ENCODE data around the gene AP3S2. TPM values are rescaled to one million over a fixed set of nuclear protein-coding genes. Genes with fewer than 3 reads are reported as not detected.
A peak's percentile ranks its signal among the peaks of the same experiment; 100 is the strongest.

The AP3S2 gene
- polyA plus RNA-seq, 3 donors: 30.8 to 41.2 (median 32.4) TPM

DNA sequence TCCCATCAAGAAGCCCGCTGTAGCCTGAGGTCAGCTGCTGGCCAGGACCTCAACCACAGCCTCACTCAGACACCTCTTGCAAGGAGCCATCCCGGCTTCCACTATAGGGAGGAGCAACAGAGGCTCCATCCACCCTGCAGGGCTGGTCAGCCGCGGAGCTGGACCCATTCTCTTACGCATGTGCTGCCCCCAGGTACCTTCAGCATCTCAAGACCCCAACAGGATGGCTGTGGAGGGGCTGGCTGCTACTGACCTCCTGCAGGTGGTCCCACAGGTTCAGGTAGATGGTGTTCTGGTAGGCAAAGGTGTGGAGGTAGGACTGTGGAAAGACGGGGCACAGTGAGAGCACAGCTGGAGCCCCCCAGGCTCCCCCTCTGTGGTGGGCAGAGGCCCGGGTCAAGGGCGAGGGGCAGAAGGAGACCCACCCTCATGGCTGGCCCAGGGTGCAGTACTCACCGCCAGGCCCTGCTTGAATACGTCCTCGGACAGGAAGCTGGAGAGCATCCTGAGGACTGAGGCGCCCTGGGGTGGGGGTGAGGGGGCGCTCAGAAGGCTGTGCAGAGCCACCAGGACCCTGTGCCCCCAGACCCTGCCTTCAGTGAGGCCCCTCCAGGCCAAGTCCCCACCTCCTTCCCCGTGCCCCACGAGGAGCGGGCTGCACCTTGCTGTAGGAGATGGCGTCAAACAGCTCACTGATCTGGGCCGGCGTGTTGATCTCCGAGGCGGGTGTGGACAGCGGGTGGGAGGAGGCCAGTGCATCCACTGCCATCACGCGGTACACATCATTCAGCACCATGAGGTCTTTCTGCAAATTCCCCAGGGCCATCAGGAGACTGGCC is 90.6 kb downstream of the AP3S2 start:
- Mint-ChIP-seq H3K9me3 (peaks cover 0 to 6% (median 1%) of the 10 kb centered on the region in 7 donors), H3K4me1 (peaks cover 49% of the 10 kb centered on the region), H3K36me3 (peaks cover 95 to 100% of the 10 kb centered on the region in 2 donors), H3K27me3 (ENCODE audit: low read depth in 3 of 3) (peaks cover 1 to 6% (median 3%) of the 10 kb centered on the region in 3 donors), H3K4me3 (no peak overlapping the region), H3K27ac (peak overlapping the region in 3 of 7 donors; percentile 19 to 70 (median 26))
- WGBS (ENCODE audit: insufficient coverage): 91% methylated on average over 17 of the region's 24 CpGs
- H3K4me1 ChIP-seq (ENCODE audit: control insufficient read depth in 1 of 2, insufficient read depth in 2 of 2, low read length in 2 of 2): peaks cover 15 to 22% of the 10 kb centered on the region in 2 donors
- no peak overlapping the region for H3K27ac ChIP-seq (ENCODE audit: low read depth in 1 of 2, low read length in 2 of 2)
- H3K79me2 ChIP-seq (ENCODE audit: insufficient read depth, low read length): peaks cover 25% of the 10 kb centered on the region
- intact Hi-C loops (cut with micrococcal nuclease): no loop called here
- H2AFZ ChIP-seq (ENCODE audit: insufficient read depth, low read depth, low read length, poor library complexity, severe bottlenecking): no peak overlapping the region
- H3K27me3 ChIP-seq (ENCODE audit: control insufficient read depth in 2 of 2, insufficient read depth in 2 of 2, low read length in 2 of 2): no peaks in the 10 kb centered on the region
- no peak overlapping the region for H3K9ac ChIP-seq (ENCODE audit: insufficient read depth, low read length, poor library complexity, severe bottlenecking)
- TF ChIP-seq CTCF (IDR thresholded peaks at IDR 0.05): no peak
- no peak overlapping the region for H3K4me2 ChIP-seq (replicated peaks; ENCODE audit: extremely low read depth, low read length, poor library complexity, severe bottlenecking)
- DNase-seq: no peak
- peaks cover 86 to 99% of the 10 kb centered on the region in 2 donors for H3K36me3 ChIP-seq (replicated peaks in 1 of 2; ENCODE audit: control insufficient read depth in 1 of 2, insufficient read depth in 2 of 2, low read length in 2 of 2)
- H3K9me3 ChIP-seq (replicated peaks in 1 of 2; ENCODE audit: control insufficient read depth in 1 of 2, insufficient read depth in 1 of 2, low read length in 2 of 2): no peaks in the 10 kb centered on the region
- no peak overlapping the region for H3K4me3 ChIP-seq (replicated peaks in 1 of 3; ENCODE audit: low read depth in 2 of 3, low read length in 3 of 3)
- H4K20me1 ChIP-seq (ENCODE audit: insufficient read depth, low read length): peaks cover 100% of the 10 kb centered on the region

DNA sequence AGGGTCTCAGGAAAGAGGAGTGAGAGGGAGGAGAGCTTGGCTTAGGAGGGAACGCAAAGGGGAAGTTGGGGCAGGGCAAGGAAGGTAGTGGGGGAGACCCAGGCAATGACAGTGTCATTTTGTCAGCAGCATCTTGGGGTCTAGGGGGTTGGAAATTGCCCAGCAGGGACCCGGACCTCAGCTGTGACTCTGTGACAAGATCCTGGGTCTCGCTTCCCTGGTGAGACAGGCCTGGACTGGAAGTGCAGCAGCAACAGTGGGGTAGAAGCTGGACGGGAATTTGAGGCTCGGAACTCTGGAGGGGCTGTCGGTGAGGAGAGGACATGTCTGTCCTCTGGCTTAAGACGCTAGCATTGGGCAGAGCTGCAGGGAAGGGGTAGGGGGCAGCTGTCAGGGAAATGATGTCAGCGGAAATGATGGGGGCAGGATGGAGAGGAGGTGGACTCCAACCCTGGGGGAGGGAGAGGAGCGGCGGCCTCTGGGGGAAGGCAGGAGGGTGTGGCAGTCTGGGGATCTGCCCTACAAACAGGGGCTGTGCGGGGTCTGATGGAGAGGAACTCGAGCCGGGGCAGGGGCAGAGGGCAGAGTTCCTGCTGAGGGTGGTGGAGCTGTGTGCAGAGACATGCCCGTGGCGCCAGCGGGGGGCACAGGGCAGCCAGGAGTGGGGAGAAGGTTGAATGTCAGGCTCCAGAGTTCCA is 91.4 kb downstream of the AP3S2 start:
- H3K27ac ChIP-seq (ENCODE audit: low read depth in 1 of 2, low read length in 2 of 2): no peak overlapping the region
- peak overlapping the region in 1 of 2 donors; percentile 37 for H3K4me3 Mint-ChIP-seq
- no peak for DNase-seq
- H3K79me2 ChIP-seq (ENCODE audit: insufficient read depth, low read length): peaks cover 17% of the 10 kb centered on the region
- no peak for TF ChIP-seq CTCF (IDR thresholded peaks at IDR 0.05)
- no peak overlapping the region for H2AFZ ChIP-seq (ENCODE audit: insufficient read depth, low read depth, low read length, poor library complexity, severe bottlenecking)
- no peak overlapping the region for H3K4me3 ChIP-seq (replicated peaks in 1 of 3; ENCODE audit: low read depth in 2 of 3, low read length in 3 of 3)
- no peak overlapping the region for H3K9ac ChIP-seq (ENCODE audit: insufficient read depth, low read length, poor library complexity, severe bottlenecking)
- peaks cover 42% of the 10 kb centered on the region for H3K4me1 Mint-ChIP-seq
- H3K27ac Mint-ChIP-seq: peak overlapping the region; percentile 15 to 81 (median 44)
- peaks cover 0 to 6% (median 1%) of the 10 kb centered on the region in 7 donors for H3K9me3 Mint-ChIP-seq
- peaks cover 95 to 100% of the 10 kb centered on the region in 2 donors for H3K36me3 Mint-ChIP-seq
- peaks cover 15 to 22% of the 10 kb centered on the region in 2 donors for H3K4me1 ChIP-seq (ENCODE audit: control insufficient read depth in 1 of 2, insufficient read depth in 2 of 2, low read length in 2 of 2)
- 68% methylated on average over 15 of the region's 16 CpGs for WGBS (ENCODE audit: insufficient coverage)
- H3K9me3 ChIP-seq (replicated peaks in 1 of 2; ENCODE audit: control insufficient read depth in 1 of 2, insufficient read depth in 1 of 2, low read length in 2 of 2): no peaks in the 10 kb centered on the region
- intact Hi-C loops (cut with micrococcal nuclease): no loop called here
- peaks cover 90 to 100% of the 10 kb centered on the region in 2 donors for H3K36me3 ChIP-seq (replicated peaks in 1 of 2; ENCODE audit: control insufficient read depth in 1 of 2, insufficient read depth in 2 of 2, low read length in 2 of 2)
- peaks cover 3 to 6% (median 4%) of the 10 kb centered on the region in 3 donors for H3K27me3 Mint-ChIP-seq (ENCODE audit: low read depth in 3 of 3)
- peaks cover 100% of the 10 kb centered on the region for H4K20me1 ChIP-seq (ENCODE audit: insufficient read depth, low read length)
- no peaks in the 10 kb centered on the region for H3K27me3 ChIP-seq (ENCODE audit: control insufficient read depth in 2 of 2, insufficient read depth in 2 of 2, low read length in 2 of 2)
- H3K4me2 ChIP-seq (replicated peaks; ENCODE audit: extremely low read depth, low read length, poor library complexity, severe bottlenecking): no peak overlapping the region
